ENCODE data around the gene TBATA. TPM values are rescaled to one million over a fixed set of nuclear protein-coding genes. Genes with fewer than 3 reads are reported as not detected.

TBATA gene
- total and polyA plus RNA-seq, 10 donors: 0.45 to 2.9 (median 0.63) TPM; not detected in 2

GRCh38 chr10:70777063-70777875 is 7.9 kb downstream of the TBATA start:
- intact Hi-C loops (cut with DNase I; ENCODE audit: low total_unique reads): no loop called here
- 86 to 95% (median 87%) methylated on average over 14 to 18 of the region's 18 CpGs for WGBS, 5 donors
- TF ChIP-seq, protein P1, sequence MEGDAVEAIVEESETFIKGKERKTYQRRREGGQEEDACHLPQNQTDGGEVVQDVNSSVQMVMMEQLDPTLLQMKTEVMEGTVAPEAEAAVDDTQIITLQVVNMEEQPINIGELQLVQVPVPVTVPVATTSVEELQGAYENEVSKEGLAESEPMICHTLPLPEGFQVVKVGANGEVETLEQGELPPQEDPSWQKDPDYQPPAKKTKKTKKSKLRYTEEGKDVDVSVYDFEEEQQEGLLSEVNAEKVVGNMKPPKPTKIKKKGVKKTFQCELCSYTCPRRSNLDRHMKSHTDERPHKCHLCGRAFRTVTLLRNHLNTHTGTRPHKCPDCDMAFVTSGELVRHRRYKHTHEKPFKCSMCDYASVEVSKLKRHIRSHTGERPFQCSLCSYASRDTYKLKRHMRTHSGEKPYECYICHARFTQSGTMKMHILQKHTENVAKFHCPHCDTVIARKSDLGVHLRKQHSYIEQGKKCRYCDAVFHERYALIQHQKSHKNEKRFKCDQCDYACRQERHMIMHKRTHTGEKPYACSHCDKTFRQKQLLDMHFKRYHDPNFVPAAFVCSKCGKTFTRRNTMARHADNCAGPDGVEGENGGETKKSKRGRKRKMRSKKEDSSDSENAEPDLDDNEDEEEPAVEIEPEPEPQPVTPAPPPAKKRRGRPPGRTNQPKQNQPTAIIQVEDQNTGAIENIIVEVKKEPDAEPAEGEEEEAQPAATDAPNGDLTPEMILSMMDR (IDR thresholded peaks at IDR 0.05 in 8 of 11, conservative IDR thresholded peaks at IDR 0.05 in 3 of 11): no peak
- TF ChIP-seq POLR2AphosphoS5 (IDR thresholded peaks at IDR 0.05): no peak
- TF ChIP-seq POLR2A (IDR thresholded peaks at IDR 0.05): no peak
- Histone ChIP-seq H3K4me1 (no peaks in the 10 kb centered on the region), H3K27me3 (replicated peaks in 1 of 7) (peaks cover 0 to 2% (median 0%) of the 10 kb centered on the region in 7 donors), H3K36me3 (no peaks in the 10 kb centered on the region), H3K27ac (no peak overlapping the region), H3K9me3 (no peaks in the 10 kb centered on the region), H3K4me3 (no peak overlapping the region)
- peak; percentile 55 for DNase-seq

- peak; percentile 52 for DNase-seq
- Histone ChIP-seq H3K4me1 (no peaks in the 10 kb centered on the region), H3K4me3 (no peak overlapping the region), H3K27ac (no peak overlapping the region), H3K9me3 (no peaks in the 10 kb centered on the region), H3K36me3 (no peaks in the 10 kb centered on the region), H3K27me3 (replicated peaks in 1 of 7) (no peaks in the 10 kb centered on the region)
- WGBS, 5 donors: 79 to 100% (median 92%) methylated on average over 2 to 11 of the region's 11 CpGs
- intact Hi-C loops (cut with DNase I; ENCODE audit: low total_unique reads): no loop called here
- TF ChIP-seq POLR2A (IDR thresholded peaks at IDR 0.05) (no peak), POLR2AphosphoS5 (IDR thresholded peaks at IDR 0.05) (no peak)
- TF ChIP-seq, protein P1 (IDR thresholded peaks at IDR 0.05 in 8 of 11, conservative IDR thresholded peaks at IDR 0.05 in 3 of 11): no peak
Observed at GRCh38 chr10:70776455-70777005, 8.6 kb downstream of the TBATA start.

GRCh38 chr10:70775679-70776454 is 9.3 kb downstream of the TBATA start:
- no peak for TF ChIP-seq POLR2A (IDR thresholded peaks at IDR 0.05)
- TF ChIP-seq, protein P1 (IDR thresholded peaks at IDR 0.05 in 8 of 11, conservative IDR thresholded peaks at IDR 0.05 in 3 of 11): no peak
- Histone ChIP-seq H3K4me1 (no peaks in the 10 kb centered on the region), H3K36me3 (no peaks in the 10 kb centered on the region), H3K27me3 (replicated peaks in 1 of 7) (no peaks in the 10 kb centered on the region), H3K27ac (no peak overlapping the region), H3K4me3 (no peak overlapping the region), H3K9me3 (no peaks in the 10 kb centered on the region)
- DNase-seq: peak; percentile 47
- intact Hi-C loops (cut with DNase I; ENCODE audit: low total_unique reads): no loop called here
- WGBS, 5 donors: 80 to 96% (median 92%) methylated on average over 7 to 13 of the region's 13 CpGs

Measured in spleen (tissue), 11 donors.